ENCODE data around the gene ARL15. TPM values are rescaled to one million over a fixed set of nuclear protein-coding genes. Genes with fewer than 3 reads are reported as not detected.

The ARL15 gene
- total and polyA plus RNA-seq, 2 of the 8 experiments (the other 6 are each of a cell fraction or from before 2014, with no cell fraction given) = 9.9 to 21.2 TPM

DNA sequence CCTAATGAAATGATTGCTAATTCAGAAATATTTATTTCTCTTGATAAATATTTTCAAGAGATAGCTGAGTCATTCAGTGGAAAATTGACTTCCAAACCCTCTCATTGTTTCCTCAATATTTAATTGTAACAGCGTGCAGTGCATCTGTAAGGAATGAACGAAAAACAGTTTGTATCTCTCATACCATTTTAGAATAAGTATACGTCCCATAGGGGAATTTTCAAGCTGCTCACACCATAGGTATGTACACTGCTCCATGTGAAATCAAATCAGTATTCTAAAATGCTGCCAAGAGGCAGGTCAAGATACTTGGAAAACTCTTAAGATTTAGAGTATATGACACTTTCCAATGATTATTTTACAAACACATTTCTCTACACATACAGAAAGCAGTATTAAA lies 202.2 kb downstream of the ARL15 start:
- no peak for TF ChIP-seq BCL11A (IDR thresholded peaks at IDR 0.05; ENCODE audit: low read depth in 2 of 2, low read length in 2 of 2)
- no peak for TF ChIP-seq SP1 (IDR thresholded peaks at IDR 0.05; ENCODE audit: low read depth, low read length)
- TF ChIP-seq RAD21 (IDR thresholded peaks at IDR 0.05 in 1 of 2, conservative IDR thresholded peaks at IDR 0.05 in 1 of 2; ENCODE audit: low read depth in 2 of 2, low read length in 2 of 2) = no peak
- no peak for TF ChIP-seq TEAD4 (IDR thresholded peaks at IDR 0.05; ENCODE audit: low read depth, low read length)
- CTCF ChIA-PET (ENCODE audit: partially characterized antibody) = interaction anchor here (0.8 kb wide), 1 partner anchor 348 kb away, joined by 3 read pairs; no protein-coding TSS in a partner anchor
- Histone ChIP-seq H3K9me3 (ENCODE audit: insufficient read depth in 2 of 2, low read depth in 1 of 2, low read length in 1 of 2) (no peaks in the 10 kb centered on the region), H4K5ac (ENCODE audit: insufficient read length, low read depth, low read length) (no peak overlapping the region), H3K79me1 (ENCODE audit: low read depth, low read length) (no peaks in the 10 kb centered on the region), H3K4me2 (ENCODE audit: insufficient read depth in 1 of 2, low read depth in 2 of 2, low read length in 2 of 2) (no peak overlapping the region), H2BK12ac (ENCODE audit: low read depth, low read length) (no peak overlapping the region), H3K14ac (ENCODE audit: insufficient read length) (no peak overlapping the region), H3K9ac (replicated peaks in 1 of 4; ENCODE audit: extremely low read depth in 1 of 4, low read depth in 3 of 4, low read length in 3 of 4) (no peak overlapping the region), H2AFZ (ENCODE audit: low read length) (no peak overlapping the region), H3K4me1 (replicated peaks in 1 of 4; ENCODE audit: control insufficient read depth in 3 of 4, insufficient read depth in 4 of 4, low read length in 3 of 4) (peaks cover 0 to 4% (median 1%) of the 10 kb centered on the region in 4 experiments; a peak in 2 of 7 replicates), H3K23ac (ENCODE audit: insufficient read length) (no peak overlapping the region), H4K91ac (replicated peaks; ENCODE audit: insufficient read length, low read length) (no peak overlapping the region), H3K23me2 (ENCODE audit: low read depth, low read length) (no peaks in the 10 kb centered on the region), H3K4ac (replicated peaks; ENCODE audit: insufficient read length, low read depth, low read length) (no peak overlapping the region), H3K36me3 (ENCODE audit: control insufficient read depth in 2 of 4, insufficient read depth in 4 of 4, low read length in 3 of 4) (no peaks in the 10 kb centered on the region), H3K56ac (replicated peaks; ENCODE audit: insufficient read length, low read depth, low read length) (no peak overlapping the region), H3K18ac (ENCODE audit: extremely low read depth, low read length) (no peak overlapping the region), H2BK20ac (ENCODE audit: low read length) (no peak overlapping the region), H3K27me3 (replicated peaks in 1 of 4; ENCODE audit: control insufficient read depth in 3 of 4, extremely low read depth in 1 of 4, insufficient read depth in 3 of 4, low read length in 3 of 4) (no peaks in the 10 kb centered on the region), H2BK15ac (ENCODE audit: low read length) (no peak overlapping the region), H2BK120ac (replicated peaks; ENCODE audit: low read depth, low read length) (no peak overlapping the region), H2AK5ac (ENCODE audit: low read depth, low read length) (no peak overlapping the region), H4K8ac (ENCODE audit: extremely low read depth, insufficient read depth, low read length) (no peak overlapping the region), H4K20me1 (replicated peaks in 1 of 2; ENCODE audit: control insufficient read depth in 1 of 2, insufficient read depth in 2 of 2, low read length in 2 of 2) (no peaks in the 10 kb centered on the region), H3K27ac (ENCODE audit: low read depth, low read length) (no peak overlapping the region), H2BK5ac (ENCODE audit: low read depth, low read length) (no peak overlapping the region), H3K79me2 (ENCODE audit: control insufficient read depth in 1 of 2, insufficient read depth in 2 of 2, low read length in 2 of 2) (no peaks in the 10 kb centered on the region), H3K4me3 (ENCODE audit: extremely low read depth in 1 of 4, insufficient read depth in 2 of 4, low read depth in 3 of 4, low read length in 4 of 4) (no peak overlapping the region)
- DNase-seq (ENCODE audit: low read depth in 1 of 2, low spot score in 2 of 2) (no peak), FAIRE-seq (no peak)
- POLR2A ChIA-PET (ENCODE audit: partially characterized antibody) = no interaction called here
- 86% methylated on average over 3 of the region's 3 CpGs; no CpG with 5 or more reads in 1 of the 2 experiments for WGBS, 2 experiments (ENCODE audit: extremely low coverage in 1 of 2, insufficient coverage in 1 of 2, insufficient read length in 1 of 2, insufficient replicate concordance in 2 of 2, low coverage in 1 of 2, low lambda C conversion rate in 2 of 2, missing lambda C conversion rate in 1 of 2)

Measured in H1 (cell line).